ENCODE results near the gene RASD1. TPM values are rescaled to one million over a fixed set of nuclear protein-coding genes. Genes with fewer than 3 reads are reported as not detected.

Gene RASD1, protein sequence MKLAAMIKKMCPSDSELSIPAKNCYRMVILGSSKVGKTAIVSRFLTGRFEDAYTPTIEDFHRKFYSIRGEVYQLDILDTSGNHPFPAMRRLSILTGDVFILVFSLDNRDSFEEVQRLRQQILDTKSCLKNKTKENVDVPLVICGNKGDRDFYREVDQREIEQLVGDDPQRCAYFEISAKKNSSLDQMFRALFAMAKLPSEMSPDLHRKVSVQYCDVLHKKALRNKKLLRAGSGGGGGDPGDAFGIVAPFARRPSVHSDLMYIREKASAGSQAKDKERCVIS
- polyA plus RNA-seq (2012; rRNA removed), result 0.26 and 0.43 TPM in 2 replicates
- 0.05 and 0.28 TPM in 2 replicates for polyA plus RNA-seq (2012; cell fraction: cytosol; rRNA removed)
- 0.87 and 0.94 TPM in 2 replicates for polyA plus RNA-seq (2012; cell fraction: nucleus; rRNA removed)

DNA sequence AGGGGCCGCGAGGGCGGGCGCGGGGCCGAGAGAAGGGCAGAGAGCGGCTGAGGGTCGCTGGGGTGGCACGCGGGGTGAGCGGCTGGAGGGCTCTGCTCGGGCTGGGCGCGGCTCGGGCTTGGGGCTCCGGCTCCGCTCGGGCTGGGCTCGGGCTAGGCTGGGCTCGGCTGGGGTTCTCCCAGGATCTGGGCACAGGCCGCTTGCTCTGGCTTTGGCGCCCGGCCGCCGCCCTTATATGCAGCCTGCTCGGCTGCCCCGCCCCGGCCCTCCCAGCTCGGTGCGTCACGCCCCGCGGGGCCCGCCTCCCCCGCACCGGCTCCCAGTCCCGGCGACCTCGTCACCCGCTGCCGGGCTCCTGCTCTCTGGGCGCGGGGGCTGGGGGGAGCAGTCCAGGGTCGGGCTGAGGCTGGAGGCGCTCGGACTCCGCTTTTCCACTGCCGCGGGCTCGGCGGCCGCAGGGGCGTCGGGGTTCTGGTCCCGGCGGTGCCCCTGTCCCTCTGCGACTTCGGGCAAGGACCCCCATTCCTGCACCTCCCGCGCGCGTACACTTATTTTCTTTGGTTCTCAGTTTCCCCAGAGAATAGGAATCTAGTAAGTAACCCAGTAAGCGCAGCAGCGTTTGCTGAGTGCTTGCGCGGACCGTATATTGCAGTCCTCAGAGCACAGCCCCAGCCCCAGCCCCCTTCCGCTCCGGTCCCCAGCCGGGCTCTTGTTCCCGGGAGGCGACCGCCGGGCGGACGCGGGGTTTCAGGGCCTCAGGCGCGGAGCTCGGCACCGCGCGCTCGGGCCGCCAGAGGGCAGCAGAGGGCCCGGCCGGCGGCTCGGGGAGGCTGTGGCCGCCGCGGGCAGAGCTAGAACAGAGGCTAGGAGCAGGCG, at the start of gene RASD1:
TSS of gene RASD1 (minus strand) at position 207 of the 876 bp plus-strand sequence. CDS start 214 bp downstream, outside the sequence.
- Histone ChIP-seq H3K4me1 (ENCODE audit: control insufficient read depth in 1 of 2, insufficient read depth in 2 of 2, low read depth in 1 of 2, low read length in 1 of 2) (peaks cover 0 to 7% of the 10 kb centered on the region in 2 experiments; a peak in 1 of 4 replicates), H3K4me2 (peak within 1 kb of the TSS; percentile 100), H3K9me2 (no peaks in the 10 kb centered on the region), H4K20me1 (ENCODE audit: insufficient read depth) (no peaks in the 10 kb centered on the region), H3K27me3 (ENCODE audit: insufficient read depth) (no peaks in the 10 kb centered on the region), H3K27ac (ENCODE audit: low read depth in 2 of 2, low read length in 1 of 2) (peak within 1 kb of the TSS; percentile 44 to 60; a peak in 3 of 4 replicates), H3K9me3 (no peaks in the 10 kb centered on the region), H3K79me2 (ENCODE audit: insufficient read depth) (no peaks in the 10 kb centered on the region), H2AFZ (ENCODE audit: low read depth) (peak within 1 kb of the TSS; percentile 85; the same call in 1 of the 2 replicates), H3K36me3 (replicated peaks in 1 of 2; ENCODE audit: control insufficient read depth in 1 of 2, insufficient read depth in 2 of 2, low read length in 1 of 2) (peaks cover 0 to 13% of the 10 kb centered on the region in 2 experiments), H3F3A (replicated peaks; ENCODE audit: insufficient read depth) (no peaks in the 10 kb centered on the region), H3K9ac (peak within 1 kb of the TSS; percentile 51; the same call in 1 of the 2 replicates), H3K4me3 (ENCODE audit: low read depth in 2 of 2, low read length in 1 of 2) (peak within 1 kb of the TSS; percentile 63 to 76)
- DNase-seq, result peak; percentile 98
- POLR2A ChIA-PET, result interaction anchor here (0.6 to 2.7 kb wide), 14 partner anchors 19 to 145 kb away, joined by 3 to 14 read pairs (median 5); no protein-coding TSS in a partner anchor
- CTCF ChIA-PET, result interaction anchor here (0.6 to 6.7 kb wide), 57 partner anchors 10 to 618 kb away, joined by 3 to 185 read pairs (median 6); partner anchors contain the start of gene PEMT
- WGBS (ENCODE audit: low lambda C conversion rate), result 2% methylated on average over 42 of the region's 93 CpGs
- TF ChIP-seq MXI1 (IDR thresholded peaks at IDR 0.05; ENCODE audit: low read depth, low read length) (0 out of 2 replicates have a peak, but pooled peaks have one; percentile 14), RXRA (IDR thresholded peaks at IDR 0.05; ENCODE audit: borderline replicate concordance, low read depth) (no peak), TAF1 (IDR thresholded peaks at IDR 0.05; ENCODE audit: borderline replicate concordance, low read depth, low read length) (peak; percentile 60; the same call in 1 of the 2 replicates), YY1 (IDR thresholded peaks at IDR 0.05; ENCODE audit: low read depth) (no peak), RCOR1 (IDR thresholded peaks at IDR 0.05; ENCODE audit: low read length) (no peak), GATA2 (CRISPR knock-in tag; IDR thresholded peaks at IDR 0.05) (no peak), SMC3 (IDR thresholded peaks at IDR 0.05; ENCODE audit: low read depth, low read length) (peak; percentile 94), JUND (IDR thresholded peaks at IDR 0.05) (no peak), POLR2AphosphoS5 (IDR thresholded peaks at IDR 0.05; ENCODE audit: low read depth, low read length) (peak; percentile 72), RFX5 (IDR thresholded peaks at IDR 0.05; ENCODE audit: low read length) (no peak), EZH2phosphoT487 (IDR thresholded peaks at IDR 0.05; ENCODE audit: borderline replicate concordance, low read depth) (no peak), FOXM1 (IDR thresholded peaks at IDR 0.05; ENCODE audit: low read depth) (no peak), GABPA (IDR thresholded peaks at IDR 0.05; ENCODE audit: low read depth) (no peak), EP300 (IDR thresholded peaks at IDR 0.05; ENCODE audit: borderline replicate concordance in 1 of 2, low read depth in 1 of 2, low read length in 1 of 2) (no peak), NRF1 (IDR thresholded peaks at IDR 0.05; ENCODE audit: low read depth, low read length) (no peak; the same call in 1 of the 2 replicates), CHD2 (IDR thresholded peaks at IDR 0.05; ENCODE audit: low read length, partially characterized antibody) (no peak)
- TF ChIP-seq, protein P1, sequence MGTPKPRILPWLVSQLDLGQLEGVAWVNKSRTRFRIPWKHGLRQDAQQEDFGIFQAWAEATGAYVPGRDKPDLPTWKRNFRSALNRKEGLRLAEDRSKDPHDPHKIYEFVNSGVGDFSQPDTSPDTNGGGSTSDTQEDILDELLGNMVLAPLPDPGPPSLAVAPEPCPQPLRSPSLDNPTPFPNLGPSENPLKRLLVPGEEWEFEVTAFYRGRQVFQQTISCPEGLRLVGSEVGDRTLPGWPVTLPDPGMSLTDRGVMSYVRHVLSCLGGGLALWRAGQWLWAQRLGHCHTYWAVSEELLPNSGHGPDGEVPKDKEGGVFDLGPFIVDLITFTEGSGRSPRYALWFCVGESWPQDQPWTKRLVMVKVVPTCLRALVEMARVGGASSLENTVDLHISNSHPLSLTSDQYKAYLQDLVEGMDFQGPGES (IDR thresholded peaks at IDR 0.05; ENCODE audit: low read depth, low read length), result no peak
- TF ChIP-seq, protein P2, sequence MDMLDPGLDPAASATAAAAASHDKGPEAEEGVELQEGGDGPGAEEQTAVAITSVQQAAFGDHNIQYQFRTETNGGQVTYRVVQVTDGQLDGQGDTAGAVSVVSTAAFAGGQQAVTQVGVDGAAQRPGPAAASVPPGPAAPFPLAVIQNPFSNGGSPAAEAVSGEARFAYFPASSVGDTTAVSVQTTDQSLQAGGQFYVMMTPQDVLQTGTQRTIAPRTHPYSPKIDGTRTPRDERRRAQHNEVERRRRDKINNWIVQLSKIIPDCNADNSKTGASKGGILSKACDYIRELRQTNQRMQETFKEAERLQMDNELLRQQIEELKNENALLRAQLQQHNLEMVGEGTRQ (IDR thresholded peaks at IDR 0.05; ENCODE audit: borderline replicate concordance, low read depth, low read length), result no peak
- TF ChIP-seq, protein P3, sequence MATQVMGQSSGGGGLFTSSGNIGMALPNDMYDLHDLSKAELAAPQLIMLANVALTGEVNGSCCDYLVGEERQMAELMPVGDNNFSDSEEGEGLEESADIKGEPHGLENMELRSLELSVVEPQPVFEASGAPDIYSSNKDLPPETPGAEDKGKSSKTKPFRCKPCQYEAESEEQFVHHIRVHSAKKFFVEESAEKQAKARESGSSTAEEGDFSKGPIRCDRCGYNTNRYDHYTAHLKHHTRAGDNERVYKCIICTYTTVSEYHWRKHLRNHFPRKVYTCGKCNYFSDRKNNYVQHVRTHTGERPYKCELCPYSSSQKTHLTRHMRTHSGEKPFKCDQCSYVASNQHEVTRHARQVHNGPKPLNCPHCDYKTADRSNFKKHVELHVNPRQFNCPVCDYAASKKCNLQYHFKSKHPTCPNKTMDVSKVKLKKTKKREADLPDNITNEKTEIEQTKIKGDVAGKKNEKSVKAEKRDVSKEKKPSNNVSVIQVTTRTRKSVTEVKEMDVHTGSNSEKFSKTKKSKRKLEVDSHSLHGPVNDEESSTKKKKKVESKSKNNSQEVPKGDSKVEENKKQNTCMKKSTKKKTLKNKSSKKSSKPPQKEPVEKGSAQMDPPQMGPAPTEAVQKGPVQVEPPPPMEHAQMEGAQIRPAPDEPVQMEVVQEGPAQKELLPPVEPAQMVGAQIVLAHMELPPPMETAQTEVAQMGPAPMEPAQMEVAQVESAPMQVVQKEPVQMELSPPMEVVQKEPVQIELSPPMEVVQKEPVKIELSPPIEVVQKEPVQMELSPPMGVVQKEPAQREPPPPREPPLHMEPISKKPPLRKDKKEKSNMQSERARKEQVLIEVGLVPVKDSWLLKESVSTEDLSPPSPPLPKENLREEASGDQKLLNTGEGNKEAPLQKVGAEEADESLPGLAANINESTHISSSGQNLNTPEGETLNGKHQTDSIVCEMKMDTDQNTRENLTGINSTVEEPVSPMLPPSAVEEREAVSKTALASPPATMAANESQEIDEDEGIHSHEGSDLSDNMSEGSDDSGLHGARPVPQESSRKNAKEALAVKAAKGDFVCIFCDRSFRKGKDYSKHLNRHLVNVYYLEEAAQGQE (IDR thresholded peaks at IDR 0.05; ENCODE audit: low read depth, low read length), result no peak
- TF ChIP-seq, protein P4, sequence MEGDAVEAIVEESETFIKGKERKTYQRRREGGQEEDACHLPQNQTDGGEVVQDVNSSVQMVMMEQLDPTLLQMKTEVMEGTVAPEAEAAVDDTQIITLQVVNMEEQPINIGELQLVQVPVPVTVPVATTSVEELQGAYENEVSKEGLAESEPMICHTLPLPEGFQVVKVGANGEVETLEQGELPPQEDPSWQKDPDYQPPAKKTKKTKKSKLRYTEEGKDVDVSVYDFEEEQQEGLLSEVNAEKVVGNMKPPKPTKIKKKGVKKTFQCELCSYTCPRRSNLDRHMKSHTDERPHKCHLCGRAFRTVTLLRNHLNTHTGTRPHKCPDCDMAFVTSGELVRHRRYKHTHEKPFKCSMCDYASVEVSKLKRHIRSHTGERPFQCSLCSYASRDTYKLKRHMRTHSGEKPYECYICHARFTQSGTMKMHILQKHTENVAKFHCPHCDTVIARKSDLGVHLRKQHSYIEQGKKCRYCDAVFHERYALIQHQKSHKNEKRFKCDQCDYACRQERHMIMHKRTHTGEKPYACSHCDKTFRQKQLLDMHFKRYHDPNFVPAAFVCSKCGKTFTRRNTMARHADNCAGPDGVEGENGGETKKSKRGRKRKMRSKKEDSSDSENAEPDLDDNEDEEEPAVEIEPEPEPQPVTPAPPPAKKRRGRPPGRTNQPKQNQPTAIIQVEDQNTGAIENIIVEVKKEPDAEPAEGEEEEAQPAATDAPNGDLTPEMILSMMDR (IDR thresholded peaks at IDR 0.05), result peak; percentile 75
- TF ChIP-seq, protein P5, sequence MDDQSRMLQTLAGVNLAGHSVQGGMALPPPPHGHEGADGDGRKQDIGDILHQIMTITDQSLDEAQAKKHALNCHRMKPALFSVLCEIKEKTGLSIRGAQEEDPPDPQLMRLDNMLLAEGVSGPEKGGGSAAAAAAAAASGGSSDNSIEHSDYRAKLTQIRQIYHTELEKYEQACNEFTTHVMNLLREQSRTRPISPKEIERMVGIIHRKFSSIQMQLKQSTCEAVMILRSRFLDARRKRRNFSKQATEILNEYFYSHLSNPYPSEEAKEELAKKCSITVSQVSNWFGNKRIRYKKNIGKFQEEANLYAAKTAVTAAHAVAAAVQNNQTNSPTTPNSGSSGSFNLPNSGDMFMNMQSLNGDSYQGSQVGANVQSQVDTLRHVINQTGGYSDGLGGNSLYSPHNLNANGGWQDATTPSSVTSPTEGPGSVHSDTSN (IDR thresholded peaks at IDR 0.05), result no peak

All from SK-N-SH (cell line).